IMR-90 (cell line): Measurements from ENCODE around the gene AHNAK. TPM values are rescaled to one million over a fixed set of nuclear protein-coding genes. Genes with fewer than 3 reads are reported as not detected.

Source experiments
- ATAC-seq: fragments of 200-7000 bp; cut with Tn5 transposase; 2 replicates; pipeline ENCODE4 v1.9.1; 2020; ENCODE audit warnings: low read depth, mild to moderate bottlenecking, moderate library complexity
- BruUV-seq: library from RNA; stranded (reverse); fragments of 400-500 nt; replicated peaks from 2 replicates; lab custom pipeline; 2021; lab: Mats Ljungman, UMichigan
- CTCF ChIA-PET: fragments of 300-600 bp; formaldehyde crosslinking; extraction: SDS; loops from one replicate; lab custom pipeline; 2021; ENCODE audit warnings: antibody characterized with exemption; lab: Yijun Ruan, JAX
- POLR2A ChIA-PET: fragments of 300-600 bp; sonication (Branson Sonifier 250); formaldehyde crosslinking; loops from one replicate; lab custom pipeline; 2022; ENCODE audit warnings: antibody characterized with exemption; ENCODE audit not compliant: unreplicated experiment; lab: Charles Lee
- DNase-seq: peaks from one replicate; pipeline ENCODE4 v3.0.0; 2013
- H2AFZ ChIP-seq: replicated peaks from 2 replicates; pipeline ENCODE3; 2013; ENCODE audit warnings: low read length, mild to moderate bottlenecking; ENCODE audit not compliant: poor library complexity
- H2AK5ac ChIP-seq: 2 replicates; pipeline ENCODE4 v1.6.1; 2013; ENCODE audit warnings: low read depth, low read length, inconsistent platforms
- H2AK9ac ChIP-seq: replicated peaks from 2 replicates; pipeline ENCODE3; 2013; ENCODE audit warnings: mild to moderate bottlenecking, low read depth, low read length, moderate library complexity; ENCODE audit not compliant: poor library complexity
- H2BK120ac ChIP-seq: 2 replicates; pipeline ENCODE4 v1.6.1; 2013; ENCODE audit warnings: low read depth, low read length, inconsistent platforms
- H2BK15ac ChIP-seq: 3 replicates; pipeline ENCODE4 v1.6.1; 2013; ENCODE audit warnings: low read depth, low read length, inconsistent platforms
- H2BK20ac ChIP-seq: 2 replicates; pipeline ENCODE4 v1.6.1; 2013; ENCODE audit warnings: low read depth, mild to moderate bottlenecking, inconsistent platforms, low read length, moderate library complexity
- H2BK5ac ChIP-seq: 2 replicates; pipeline ENCODE4 v1.6.1; 2013; ENCODE audit warnings: mild to moderate bottlenecking, low read depth, low read length, inconsistent platforms; ENCODE audit not compliant: poor library complexity, severe bottlenecking
- H3K14ac ChIP-seq: replicated peaks from 2 replicates; pipeline ENCODE4 v1.6.1; 2013; ENCODE audit warnings: low read depth, low read length, inconsistent platforms
- H3K18ac ChIP-seq: 2 replicates; pipeline ENCODE4 v1.6.1; 2013; ENCODE audit warnings: low read depth, low read length, control low read depth
- H3K23ac ChIP-seq: 2 replicates; pipeline ENCODE4 v1.6.1; 2013; ENCODE audit warnings: low read depth, low read length, inconsistent platforms
- H3K27ac ChIP-seq: 2 replicates; pipeline ENCODE4 v1.5.1; 2013; ENCODE audit warnings: mild to moderate bottlenecking, control low read depth, low read length; ENCODE audit not compliant: insufficient read depth
- H3K27me3 ChIP-seq: 2 replicates; pipeline ENCODE4 v1.6.1; 2013; ENCODE audit warnings: low read length; ENCODE audit not compliant: control insufficient read depth, insufficient read depth
- H3K36me3 ChIP-seq: 2 replicates; pipeline ENCODE4 v1.6.1; 2013; ENCODE audit warnings: low read length, mixed read lengths; ENCODE audit not compliant: control insufficient read depth, insufficient read depth
- H3K4ac ChIP-seq: 2 replicates; pipeline ENCODE4 v1.6.1; 2013; ENCODE audit warnings: low read depth, low read length, inconsistent platforms
- H3K4me1 ChIP-seq: 2 replicates; pipeline ENCODE4 v1.6.1; 2013; ENCODE audit warnings: low read length, mixed read lengths; ENCODE audit not compliant: control insufficient read depth, insufficient read depth
- H3K4me2 ChIP-seq: 2 replicates; pipeline ENCODE4 v1.6.1; 2013; ENCODE audit warnings: low read depth, mild to moderate bottlenecking, control low read depth, low read length, moderate library complexity
- H3K4me3 ChIP-seq: 2 replicates; pipeline ENCODE4 v1.5.1; 2013; ENCODE audit warnings: low read depth, mild to moderate bottlenecking, control low read depth, low read length, moderate library complexity; ENCODE audit not compliant: insufficient read depth
- H3K56ac ChIP-seq: 2 replicates; pipeline ENCODE4 v1.6.1; 2013; ENCODE audit warnings: low read length, inconsistent platforms; ENCODE audit not compliant: insufficient read depth; ENCODE audit errors: extremely low read depth
- H3K79me1 ChIP-seq, 2 experiments: 2 replicates each; pipeline ENCODE4 v1.6.1; 2013; ENCODE audit warnings: low read length in 2 of 2, inconsistent platforms in 1 of 2, low read depth in 1 of 2
- H3K9ac ChIP-seq: 2 replicates; pipeline ENCODE4 v1.6.1; 2013; ENCODE audit warnings: low read depth, low read length, control low read depth
- H3K9me1 ChIP-seq: 2 replicates; pipeline ENCODE4 v1.6.1; 2013; ENCODE audit warnings: low read length, inconsistent platforms; ENCODE audit not compliant: insufficient read depth
- H3K9me3 ChIP-seq: 2 replicates; pipeline ENCODE4 v1.6.1; 2013; ENCODE audit warnings: low read length; ENCODE audit not compliant: control insufficient read depth, insufficient read depth
- H4K20me1 ChIP-seq: 2 replicates; pipeline ENCODE4 v1.6.1; 2013; ENCODE audit warnings: low read length, inconsistent platforms; ENCODE audit not compliant: insufficient read depth
- H4K5ac ChIP-seq: 2 replicates; pipeline ENCODE4 v1.6.1; 2013; ENCODE audit warnings: mild to moderate bottlenecking, low read depth, low read length, control low read depth
- H4K8ac ChIP-seq, 2 experiments: 2 replicates each; pipeline ENCODE4 v1.6.1; 2013; ENCODE audit warnings: low read depth in 2 of 2, low read length in 2 of 2, control low read depth in 1 of 2, inconsistent platforms in 1 of 2
- H4K91ac ChIP-seq: 2 replicates; pipeline ENCODE4 v1.6.1; 2013; ENCODE audit warnings: low read depth, low read length, inconsistent platforms; ENCODE audit not compliant: insufficient read depth
- BHLHE40 ChIP-seq: fragments of 150-350 bp; IDR thresholded peaks from 2 replicates; pipeline ENCODE4 v1.6.1; 2016; ENCODE audit warnings: mild to moderate bottlenecking, low read depth, low read length
- CEBPB ChIP-seq: IDR thresholded peaks from 2 replicates; pipeline ENCODE4 v1.6.1; 2012; ENCODE audit warnings: low read depth, low read length, improper control_type of control experiment
- CHD1 ChIP-seq: IDR thresholded peaks from 2 replicates; pipeline ENCODE4 v1.6.1; 2012; ENCODE audit warnings: low read depth, low read length, improper control_type of control experiment
- MAFK ChIP-seq: IDR thresholded peaks from 2 replicates; pipeline ENCODE4 v1.6.1; 2012; ENCODE audit warnings: low read depth, low read length, improper control_type of control experiment
- MXI1 ChIP-seq: IDR thresholded peaks from 2 replicates; pipeline ENCODE4 v1.6.1; 2012; ENCODE audit warnings: low read depth, mild to moderate bottlenecking, low read length, moderate library complexity, borderline replicate concordance
- NFE2L2 ChIP-seq: fragments of 150-350 bp; IDR thresholded peaks from 2 replicates; pipeline ENCODE4 v1.6.1; 2016; ENCODE audit warnings: low read depth, mild to moderate bottlenecking, low read length
- POLR2A ChIP-seq: IDR thresholded peaks from 2 replicates; pipeline ENCODE4 v1.6.1; 2012; ENCODE audit warnings: mild to moderate bottlenecking, low read depth, low read length
- RAD21 ChIP-seq: IDR thresholded peaks from 2 replicates; pipeline ENCODE4 v1.6.1; 2012; ENCODE audit warnings: low read length, improper control_type of control experiment
- RCOR1 ChIP-seq: IDR thresholded peaks from 2 replicates; pipeline ENCODE4 v1.6.1; 2012; ENCODE audit warnings: mild to moderate bottlenecking, low read length, improper control_type of control experiment; ENCODE audit not compliant: insufficient replicate concordance
- SMC3 ChIP-seq: fragments of 150-350 bp; IDR thresholded peaks from 2 replicates; pipeline ENCODE4 v1.6.1; 2016; ENCODE audit warnings: low read depth, mild to moderate bottlenecking, antibody characterized with exemption, low read length, moderate library complexity
- WGBS, 2 experiments: methylation state at CpG; one replicate each; pipeline versions ENCODE4 v1.1.5 to v1.1.7; 2013; ENCODE audit warnings: missing lambda C conversion rate in 2 of 2; ENCODE audit not compliant: insufficient read length in 1 of 2; ENCODE audit errors: extremely low coverage in 2 of 2; 5-methylcytosine and 5-hydroxymethylcytosine counted together
- dilution Hi-C: fragments of 300-500 bp; cut with HindIII; formaldehyde crosslinking; loops from one replicate; pipeline ENCODE4 v1.14.3; 2018; ENCODE audit warnings: low sequenced_read_pairs; ENCODE audit not compliant: unreplicated experiment
- in situ Hi-C: fragments of 300-500 bp; cut with MboI; formaldehyde crosslinking; loops from 3 replicates; pipeline ENCODE4 v1.14.3; 2019; ENCODE audit warnings: low sequenced_read_pairs, inconsistent platforms, mixed read lengths
- intact Hi-C: fragments of 100-400 bp; cut with micrococcal nuclease; formaldehyde crosslinking; loops from 2 replicates; pipeline ENCODE4 v1.10.0; 2022
- polyA plus RNA-seq, 3 experiments: library from polyadenylated mRNA; depleted of rRNA; stranded (reverse); fragments of >200 nt; gene quantifications; 2 replicates each; pipeline ENCODE4 v1.2.3, GENCODE V29; 2012; ENCODE audit warnings: low replicate concordance in 1 of 3
- total RNA-seq: library from RNA; depleted of rRNA; stranded (reverse); fragments of >200 nt; gene quantifications from 2 replicates; pipeline ENCODE4 v1.2.3, GENCODE V29; 2012
- TF ChIP-seq, protein P1 (sequence below): conservative IDR thresholded peaks from 2 replicates; pipeline ENCODE4 v1.5.1; 2012; ENCODE audit warnings: mild to moderate bottlenecking, low read depth, low read length, improper control_type of control experiment
- TF ChIP-seq, protein P2 (sequence below): fragments of 150-350 bp; IDR thresholded peaks from 2 replicates; pipeline ENCODE4 v1.6.1; 2017; ENCODE audit warnings: mild to moderate bottlenecking, antibody characterized with exemption, low read length, low read depth
- TF ChIP-seq, protein P3 (sequence below): fragments of 150-350 bp; IDR thresholded peaks from 2 replicates; pipeline ENCODE4 v1.6.1; 2016; ENCODE audit warnings: low read depth, mild to moderate bottlenecking, low read length, moderate library complexity, borderline replicate concordance

Gene AHNAK
- total and polyA plus RNA-seq, 2 of the 4 experiments (the other 2 are of a cell fraction): 95.1 to 695 TPM

DNA sequence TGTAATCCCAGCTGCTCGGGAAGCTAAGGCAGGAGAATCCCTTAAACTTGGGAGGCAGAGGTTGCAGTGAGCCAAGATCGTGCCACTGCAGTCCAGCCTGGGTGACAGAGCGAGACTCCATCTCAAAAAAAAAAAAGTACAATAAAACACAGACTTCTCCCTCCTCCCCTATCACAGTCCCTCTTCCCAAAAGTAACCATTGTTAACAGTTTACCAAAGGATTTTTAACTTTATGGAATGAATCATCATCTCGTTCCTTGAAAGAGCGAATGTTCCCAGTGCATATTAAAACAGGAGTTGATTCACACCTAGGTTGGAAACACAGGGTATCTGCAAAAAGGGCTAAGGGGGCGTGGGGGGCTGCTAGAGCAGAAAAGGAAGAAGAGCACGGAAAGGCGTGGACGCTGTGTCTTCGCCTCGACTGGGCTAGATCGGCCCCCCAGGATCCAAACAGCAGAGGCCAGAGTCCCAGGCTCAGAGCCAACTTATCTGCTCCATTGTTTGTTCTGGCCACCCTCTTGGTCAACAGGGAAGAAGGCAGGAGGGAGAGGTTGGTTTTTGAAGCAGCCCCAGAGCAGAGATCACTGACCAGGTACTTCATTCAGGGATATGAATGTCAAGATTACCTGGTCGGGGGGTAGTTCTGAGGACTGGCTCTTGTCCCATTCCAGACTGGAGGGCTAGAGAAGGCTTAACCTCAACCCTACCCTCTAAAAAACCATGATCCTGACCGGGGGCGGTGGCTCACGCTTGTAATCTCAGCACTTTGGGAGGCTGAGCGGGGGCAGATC lies 2.1 kb upstream of the AHNAK start:
- ATAC-seq: no peak
- H3K4ac ChIP-seq: peak overlapping the region; percentile 36; the same call in 1 of the 2 replicates
- TF ChIP-seq NFE2L2 (no peak), MAFK (no peak), MXI1 (no peak), BHLHE40 (no peak), RCOR1 (no peak), SMC3 (no peak), RAD21 (no peak), CHD1 (no peak), POLR2A (no peak), CEBPB (no peak)
- TF ChIP-seq, protein P1, sequence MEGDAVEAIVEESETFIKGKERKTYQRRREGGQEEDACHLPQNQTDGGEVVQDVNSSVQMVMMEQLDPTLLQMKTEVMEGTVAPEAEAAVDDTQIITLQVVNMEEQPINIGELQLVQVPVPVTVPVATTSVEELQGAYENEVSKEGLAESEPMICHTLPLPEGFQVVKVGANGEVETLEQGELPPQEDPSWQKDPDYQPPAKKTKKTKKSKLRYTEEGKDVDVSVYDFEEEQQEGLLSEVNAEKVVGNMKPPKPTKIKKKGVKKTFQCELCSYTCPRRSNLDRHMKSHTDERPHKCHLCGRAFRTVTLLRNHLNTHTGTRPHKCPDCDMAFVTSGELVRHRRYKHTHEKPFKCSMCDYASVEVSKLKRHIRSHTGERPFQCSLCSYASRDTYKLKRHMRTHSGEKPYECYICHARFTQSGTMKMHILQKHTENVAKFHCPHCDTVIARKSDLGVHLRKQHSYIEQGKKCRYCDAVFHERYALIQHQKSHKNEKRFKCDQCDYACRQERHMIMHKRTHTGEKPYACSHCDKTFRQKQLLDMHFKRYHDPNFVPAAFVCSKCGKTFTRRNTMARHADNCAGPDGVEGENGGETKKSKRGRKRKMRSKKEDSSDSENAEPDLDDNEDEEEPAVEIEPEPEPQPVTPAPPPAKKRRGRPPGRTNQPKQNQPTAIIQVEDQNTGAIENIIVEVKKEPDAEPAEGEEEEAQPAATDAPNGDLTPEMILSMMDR: no peak
- TF ChIP-seq, protein P2, sequence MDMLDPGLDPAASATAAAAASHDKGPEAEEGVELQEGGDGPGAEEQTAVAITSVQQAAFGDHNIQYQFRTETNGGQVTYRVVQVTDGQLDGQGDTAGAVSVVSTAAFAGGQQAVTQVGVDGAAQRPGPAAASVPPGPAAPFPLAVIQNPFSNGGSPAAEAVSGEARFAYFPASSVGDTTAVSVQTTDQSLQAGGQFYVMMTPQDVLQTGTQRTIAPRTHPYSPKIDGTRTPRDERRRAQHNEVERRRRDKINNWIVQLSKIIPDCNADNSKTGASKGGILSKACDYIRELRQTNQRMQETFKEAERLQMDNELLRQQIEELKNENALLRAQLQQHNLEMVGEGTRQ: no peak
- TF ChIP-seq, protein P3, sequence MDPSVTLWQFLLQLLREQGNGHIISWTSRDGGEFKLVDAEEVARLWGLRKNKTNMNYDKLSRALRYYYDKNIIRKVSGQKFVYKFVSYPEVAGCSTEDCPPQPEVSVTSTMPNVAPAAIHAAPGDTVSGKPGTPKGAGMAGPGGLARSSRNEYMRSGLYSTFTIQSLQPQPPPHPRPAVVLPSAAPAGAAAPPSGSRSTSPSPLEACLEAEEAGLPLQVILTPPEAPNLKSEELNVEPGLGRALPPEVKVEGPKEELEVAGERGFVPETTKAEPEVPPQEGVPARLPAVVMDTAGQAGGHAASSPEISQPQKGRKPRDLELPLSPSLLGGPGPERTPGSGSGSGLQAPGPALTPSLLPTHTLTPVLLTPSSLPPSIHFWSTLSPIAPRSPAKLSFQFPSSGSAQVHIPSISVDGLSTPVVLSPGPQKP: no peak
- H2BK15ac ChIP-seq: no peak overlapping the region
- no peak overlapping the region for H3K18ac ChIP-seq
- dilution Hi-C loops: no loop called here
- BruUV-seq: no TSS peak
- no peak overlapping the region for H2BK20ac ChIP-seq
- peak overlapping the region; percentile 29 for H2AK9ac ChIP-seq
- H2BK120ac ChIP-seq: peak overlapping the region; percentile 1; the same call in 1 of the 2 replicates
- no peak overlapping the region for H3K4me2 ChIP-seq
- intact Hi-C loops: no loop called here
- H3K4me3 ChIP-seq: no peak overlapping the region
- H3K27me3 ChIP-seq: no peaks in the 10 kb centered on the region
- no peak for DNase-seq
- no peak overlapping the region for H2BK5ac ChIP-seq
- no peak overlapping the region for H4K8ac ChIP-seq
- peaks cover 3 to 47% of the 10 kb centered on the region in 2 experiments; a peak in 2 of 4 replicates for H3K79me1 ChIP-seq
- H3K9me3 ChIP-seq: no peaks in the 10 kb centered on the region
- peaks cover 2% of the 10 kb centered on the region; the same call in 1 of the 2 replicates for H3K36me3 ChIP-seq
- peaks cover 21% of the 10 kb centered on the region for H4K20me1 ChIP-seq
- in situ Hi-C loops: no loop called here
- no peak overlapping the region for H2AFZ ChIP-seq
- H4K91ac ChIP-seq: no peak overlapping the region
- H3K14ac ChIP-seq: no peak overlapping the region
- H3K9ac ChIP-seq: no peak overlapping the region
- no peak overlapping the region for H4K5ac ChIP-seq
- peak overlapping the region; percentile 47; the same call in 1 of the 2 replicates for H2AK5ac ChIP-seq
- no peak overlapping the region for H3K27ac ChIP-seq
- H3K9me1 ChIP-seq: peaks cover 8% of the 10 kb centered on the region
- H3K23ac ChIP-seq: no peak overlapping the region
- 86% methylated on average over 7 of the region's 17 CpGs; no CpG with 5 or more reads in 1 of the 2 experiments for WGBS, 2 experiments
- ChIA-PET POLR2A (no interaction called here), CTCF (no interaction called here)
- H3K56ac ChIP-seq: no peak overlapping the region
- peaks cover 17% of the 10 kb centered on the region for H3K4me1 ChIP-seq
